Lower lobe of right lung (tissue), 2 donors: ENCODE data around the gene CTU2. TPM values are rescaled to one million over a fixed set of nuclear protein-coding genes. Genes with fewer than 3 reads are reported as not detected.

ENCODE experiments used
- ATAC-seq, 2 donors: fragments of 200-7000 bp; cut with Tn5 transposase; one replicate each; pipeline ENCODE4 v1.9.1; 2020 to 2022; ENCODE audit warnings: mild to moderate bottlenecking in 2 of 2, moderate library complexity in 2 of 2
- DNase-seq: peaks from one replicate; pipeline ENCODE4 v3.0.0-alpha.2; 2020
- H3K27ac ChIP-seq: fragments of 200-600 bp; one replicate; pipeline ENCODE4 v1.8.0; 2022
- H3K27me3 ChIP-seq: fragments of 200-600 bp; one replicate; pipeline ENCODE4 v1.8.0; 2022; ENCODE audit warnings: low read depth
- H3K36me3 ChIP-seq: fragments of 200-600 bp; one replicate; pipeline ENCODE4 v1.8.0; 2022; ENCODE audit warnings: mild to moderate bottlenecking
- H3K4me1 ChIP-seq: fragments of 200-600 bp; one replicate; pipeline ENCODE4 v1.8.0; 2022
- H3K4me3 ChIP-seq: fragments of 200-600 bp; one replicate; pipeline ENCODE4 v1.8.0; 2022; ENCODE audit warnings: mild to moderate bottlenecking
- H3K9me3 ChIP-seq: fragments of 200-600 bp; one replicate; pipeline ENCODE4 v1.8.0; 2022
- intact Hi-C: fragments of 100-400 bp; cut with DNase I; formaldehyde crosslinking; loops from one replicate; pipeline ENCODE4 v1.11.0; 2022
- total RNA-seq: library from RNA; stranded (reverse); fragmentation: NEBNext Ultra II Directional; extraction: Animal tissue kit (Norgen Biotek cat#: 25700); gene quantifications from one replicate; pipeline ENCODE4 v1.2.1, GENCODE V29; 2021
- TF ChIP-seq, protein P1 (sequence below): fragments of 200-600 bp; IDR thresholded peaks from one replicate; pipeline ENCODE4 v1.8.0; 2022; ENCODE audit warnings: antibody characterized with exemption, mild to moderate bottlenecking
- donor health status: DM: no; HTN: yes; CAD: no; lungs with severe emphysema.

CTU2 gene
- total RNA-seq, 1 donor from 2014 or later = 14.5 TPM

DNA sequence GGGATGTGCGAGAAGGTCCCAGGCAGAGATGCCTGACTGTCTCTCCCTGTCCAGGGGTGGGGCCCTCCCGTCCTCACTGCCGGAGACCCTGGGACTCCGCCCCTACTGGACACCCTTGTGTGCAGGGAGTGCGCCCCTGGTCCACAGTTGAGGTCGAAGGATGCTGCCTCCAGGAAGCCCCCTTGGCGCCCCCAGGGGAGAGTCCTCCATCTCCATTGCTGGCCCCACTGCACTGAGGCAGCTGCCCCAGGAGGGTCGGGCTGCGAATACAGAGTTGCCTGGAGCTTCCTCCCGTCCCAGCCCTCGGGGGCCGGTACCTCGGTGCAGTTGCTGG, 26.6 kb downstream of the CTU2 start:
- intact Hi-C loops = no loop called here
- no peak for ATAC-seq
- Histone ChIP-seq H3K4me3 (no peak overlapping the region), H3K27ac (no peak overlapping the region), H3K27me3 (no peaks in the 10 kb centered on the region), H3K9me3 (no peaks in the 10 kb centered on the region), H3K36me3 (peaks cover 78% of the 10 kb centered on the region), H3K4me1 (peaks cover 5% of the 10 kb centered on the region)
- TF ChIP-seq, protein P1, sequence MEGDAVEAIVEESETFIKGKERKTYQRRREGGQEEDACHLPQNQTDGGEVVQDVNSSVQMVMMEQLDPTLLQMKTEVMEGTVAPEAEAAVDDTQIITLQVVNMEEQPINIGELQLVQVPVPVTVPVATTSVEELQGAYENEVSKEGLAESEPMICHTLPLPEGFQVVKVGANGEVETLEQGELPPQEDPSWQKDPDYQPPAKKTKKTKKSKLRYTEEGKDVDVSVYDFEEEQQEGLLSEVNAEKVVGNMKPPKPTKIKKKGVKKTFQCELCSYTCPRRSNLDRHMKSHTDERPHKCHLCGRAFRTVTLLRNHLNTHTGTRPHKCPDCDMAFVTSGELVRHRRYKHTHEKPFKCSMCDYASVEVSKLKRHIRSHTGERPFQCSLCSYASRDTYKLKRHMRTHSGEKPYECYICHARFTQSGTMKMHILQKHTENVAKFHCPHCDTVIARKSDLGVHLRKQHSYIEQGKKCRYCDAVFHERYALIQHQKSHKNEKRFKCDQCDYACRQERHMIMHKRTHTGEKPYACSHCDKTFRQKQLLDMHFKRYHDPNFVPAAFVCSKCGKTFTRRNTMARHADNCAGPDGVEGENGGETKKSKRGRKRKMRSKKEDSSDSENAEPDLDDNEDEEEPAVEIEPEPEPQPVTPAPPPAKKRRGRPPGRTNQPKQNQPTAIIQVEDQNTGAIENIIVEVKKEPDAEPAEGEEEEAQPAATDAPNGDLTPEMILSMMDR = no peak
- no peak for DNase-seq

DNA sequence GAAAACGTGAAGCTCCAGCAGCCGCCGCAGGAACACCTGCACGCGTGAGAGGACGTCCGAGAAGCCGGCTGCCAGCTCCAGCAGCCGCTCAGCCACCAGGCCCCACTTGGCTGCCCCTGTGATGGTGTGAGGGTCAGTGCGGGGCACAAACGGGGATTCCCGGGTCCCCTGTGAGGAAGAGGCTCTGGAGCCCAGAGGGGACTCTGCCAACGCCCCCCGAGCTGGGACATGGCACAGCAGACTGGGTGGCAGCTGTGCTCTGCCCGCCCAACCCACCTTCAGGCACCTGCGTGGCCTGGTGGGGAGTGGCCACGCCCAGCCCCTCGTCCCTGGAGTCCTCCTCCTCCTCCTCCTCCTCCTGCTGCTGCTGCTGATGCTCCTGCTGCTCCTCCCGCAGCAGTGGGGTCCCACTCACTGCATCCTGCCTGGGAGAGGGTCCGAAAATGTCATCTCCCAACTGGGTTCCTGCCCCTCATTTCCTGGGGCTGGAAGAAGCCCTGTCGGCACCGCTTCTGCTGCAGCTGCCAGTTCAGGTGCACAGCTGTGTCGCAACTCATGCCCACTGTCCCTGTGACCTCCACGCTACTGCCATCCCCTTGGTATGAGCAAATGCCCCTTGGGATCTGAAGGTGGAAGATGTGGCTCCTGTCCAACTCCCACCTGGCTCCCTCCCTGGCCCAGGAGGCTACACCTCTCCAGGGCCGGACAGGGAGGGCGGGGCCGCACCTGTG, 27.5 kb downstream of the CTU2 start:
- Histone ChIP-seq H3K4me3 (no peak overlapping the region), H3K36me3 (peaks cover 79% of the 10 kb centered on the region), H3K9me3 (no peaks in the 10 kb centered on the region), H3K4me1 (peaks cover 5% of the 10 kb centered on the region), H3K27me3 (no peaks in the 10 kb centered on the region), H3K27ac (no peak overlapping the region)
- no peak for ATAC-seq
- intact Hi-C loops = no loop called here
- TF ChIP-seq, protein P1 = no peak
- DNase-seq = no peak

DNA sequence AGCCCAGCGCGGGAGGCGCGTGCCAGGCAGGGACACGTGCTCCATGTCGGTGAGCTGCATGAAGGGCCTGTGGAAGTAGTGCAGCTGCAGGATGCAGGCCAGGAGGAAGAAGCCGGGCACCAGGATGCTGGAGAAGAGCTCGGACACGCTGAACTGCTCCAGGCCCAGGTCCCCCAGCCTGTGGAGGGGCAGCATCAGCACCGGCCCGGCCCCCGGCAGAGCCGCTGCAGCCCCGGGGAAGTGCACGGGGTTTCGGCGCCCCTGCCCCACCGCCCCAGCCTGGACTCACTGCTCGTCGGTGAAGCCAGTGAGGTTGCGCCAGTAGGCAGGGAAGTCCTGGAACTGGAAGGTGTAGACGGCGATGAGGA, 28.0 kb downstream of the CTU2 start:
- H3K9me3 ChIP-seq = no peaks in the 10 kb centered on the region
- no peak overlapping the region for H3K27ac ChIP-seq
- H3K36me3 ChIP-seq = peaks cover 84% of the 10 kb centered on the region
- no peak for ATAC-seq
- TF ChIP-seq, protein P1 = no peak
- intact Hi-C loops = no loop called here
- no peak overlapping the region for H3K4me3 ChIP-seq
- no peak for DNase-seq
- H3K4me1 ChIP-seq = peaks cover 5% of the 10 kb centered on the region
- H3K27me3 ChIP-seq = no peaks in the 10 kb centered on the region

DNA sequence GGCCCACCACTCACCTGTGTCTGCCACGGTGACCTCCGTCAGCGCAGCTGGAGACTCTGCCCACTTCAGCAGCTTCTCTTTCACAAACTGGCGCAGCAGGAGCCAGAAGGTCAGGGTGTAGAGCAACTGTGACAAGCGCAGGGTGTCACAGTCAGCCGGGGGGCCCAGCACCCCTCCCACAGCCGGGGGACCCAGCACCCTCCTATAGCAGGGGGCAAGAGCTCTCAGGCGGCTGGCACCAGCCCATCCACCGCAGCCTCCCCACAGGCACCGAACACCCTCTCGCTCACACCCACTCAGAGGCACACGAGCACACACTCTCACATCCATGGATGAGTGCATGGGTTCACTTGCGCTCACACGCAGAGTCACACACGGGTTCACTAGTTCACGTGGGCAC, 28.8 kb downstream of the CTU2 start:
- Histone ChIP-seq H3K9me3 (no peaks in the 10 kb centered on the region), H3K4me1 (peaks cover 5% of the 10 kb centered on the region), H3K27me3 (no peaks in the 10 kb centered on the region), H3K27ac (no peak overlapping the region), H3K4me3 (no peak overlapping the region), H3K36me3 (peaks cover 86% of the 10 kb centered on the region)
- TF ChIP-seq, protein P1 = no peak
- ATAC-seq (no peak), DNase-seq (no peak)
- intact Hi-C loops = no loop called here

DNA sequence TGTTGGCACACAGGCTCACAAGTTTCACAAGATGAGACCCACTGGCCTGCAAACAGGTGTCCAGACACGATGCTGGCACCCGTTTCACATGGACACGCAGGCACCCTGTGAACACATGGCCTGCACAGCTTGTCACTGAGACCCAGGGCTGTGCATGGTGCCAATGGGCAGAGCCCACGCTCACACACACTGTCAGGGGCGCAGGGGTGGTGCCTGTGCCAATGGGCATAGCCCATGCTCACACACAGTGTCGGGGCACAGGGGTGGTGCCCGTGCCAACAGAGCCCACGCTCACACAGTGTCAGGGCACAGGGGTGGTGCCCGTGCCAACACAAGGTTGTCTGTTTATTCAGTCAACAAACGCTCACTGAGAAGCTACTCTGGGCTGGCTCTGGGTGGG, 29.3 kb downstream of the CTU2 start:
- Histone ChIP-seq H3K4me1 (peaks cover 5% of the 10 kb centered on the region), H3K36me3 (peaks cover 87% of the 10 kb centered on the region), H3K27ac (no peak overlapping the region), H3K4me3 (no peak overlapping the region), H3K27me3 (no peaks in the 10 kb centered on the region), H3K9me3 (no peaks in the 10 kb centered on the region)
- ATAC-seq = no peak
- intact Hi-C loops = no loop called here
- TF ChIP-seq, protein P1 = no peak
- DNase-seq = no peak
